Keratinocyte (primary cell): ENCODE results near the gene NFAM1. TPM values are rescaled to one million over a fixed set of nuclear protein-coding genes. Genes with fewer than 3 reads are reported as not detected.

Source experiments
- DNase-seq: peaks from one replicate; pipeline ENCODE4 v3.0.0-alpha.2; 2011; ENCODE audit warnings: low read depth, missing footprints, low spot score
- FAIRE-seq: peaks from 2 replicates; lab custom pipeline; 2011; peaks lifted over from hg19 to GRCh38; lab: Jason Lieb, UNC
- H2AFZ ChIP-seq: 2 replicates; pipeline ENCODE4 v1.6.0; 2012; ENCODE audit warnings: low read length, control low read depth, inconsistent platforms; ENCODE audit not compliant: control insufficient read depth
- H3K27ac ChIP-seq: 2 replicates; pipeline ENCODE4 v1.5.1; 2011; ENCODE audit warnings: low read length; ENCODE audit not compliant: control insufficient read depth, insufficient read depth
- H3K27me3 ChIP-seq: 3 replicates; pipeline ENCODE4 v1.6.0; 2011; ENCODE audit warnings: low read length; ENCODE audit not compliant: control insufficient read depth, insufficient read depth; ENCODE audit errors: extremely low read depth
- H3K36me3 ChIP-seq, 2 experiments: 2 replicates in 1 of 2; 3 replicates in 1 of 2; pipeline ENCODE4 v1.5.1; 2011; ENCODE audit warnings: low read length in 2 of 2, mild to moderate bottlenecking in 1 of 2; ENCODE audit not compliant: control insufficient read depth in 2 of 2, insufficient read depth in 2 of 2; ENCODE audit errors: extremely low read depth in 1 of 2
- H3K4me1 ChIP-seq: 3 replicates; pipeline ENCODE4 v1.5.1; 2011; ENCODE audit warnings: low read length; ENCODE audit not compliant: control insufficient read depth, insufficient read depth; ENCODE audit errors: extremely low read depth
- H3K4me2 ChIP-seq: 3 replicates; pipeline ENCODE4 v1.6.0; 2011; ENCODE audit warnings: low read depth, low read length; ENCODE audit not compliant: control insufficient read depth, insufficient read depth; ENCODE audit errors: extremely low read depth
- H3K4me3 ChIP-seq, 3 experiments: fragments of 200-600 bp in 1 of 3; sonication (generic) in 1 of 3; 2 replicates in 2 of 3; 3 replicates in 1 of 3; pipeline ENCODE4 v1.5.1; 2011 to 2016; ENCODE audit warnings: low read length in 3 of 3, mild to moderate bottlenecking in 3 of 3, control low read depth in 2 of 3, inconsistent platforms in 1 of 3, low read depth in 1 of 3, mixed read lengths in 1 of 3, mixed run types in 1 of 3, moderate library complexity in 1 of 3; ENCODE audit not compliant: control insufficient read depth in 2 of 3, insufficient read depth in 2 of 3; ENCODE audit errors: extremely low read depth in 1 of 3
- H3K79me2 ChIP-seq: 2 replicates; pipeline ENCODE4 v1.6.0; 2012; ENCODE audit warnings: low read length; ENCODE audit not compliant: control insufficient read depth, insufficient read depth
- H3K9ac ChIP-seq: 3 replicates; pipeline ENCODE4 v1.6.0; 2011; ENCODE audit warnings: low read length; ENCODE audit not compliant: control insufficient read depth, insufficient read depth; ENCODE audit errors: extremely low read depth
- H3K9me1 ChIP-seq: 3 replicates; pipeline ENCODE4 v1.6.0; 2011; ENCODE audit warnings: low read length; ENCODE audit not compliant: control insufficient read depth, insufficient read depth; ENCODE audit errors: extremely low read depth
- H3K9me3 ChIP-seq: 2 replicates; pipeline ENCODE4 v1.5.1; 2012; ENCODE audit warnings: low read depth, low read length; ENCODE audit not compliant: control insufficient read depth
- H4K20me1 ChIP-seq: 3 replicates; pipeline ENCODE4 v1.6.0; 2011; ENCODE audit warnings: low read length; ENCODE audit not compliant: control insufficient read depth, insufficient read depth; ENCODE audit errors: extremely low read depth
- CTCF ChIP-seq, 3 experiments: IDR thresholded peaks in 1 of 3; conservative IDR thresholded peaks in 1 of 3; optimal IDR thresholded peaks in 1 of 3; 2 replicates in 2 of 3; 3 replicates in 1 of 3; pipeline versions ENCODE3 to v1.5.1; 2011; ENCODE audit warnings: low read length in 3 of 3, mild to moderate bottlenecking in 3 of 3, moderate library complexity in 2 of 3, control low read depth in 1 of 3, inconsistent platforms in 1 of 3; ENCODE audit not compliant: insufficient read depth in 2 of 3; ENCODE audit errors: extremely low read depth in 1 of 3
- EZH2 ChIP-seq: IDR thresholded peaks from one replicate; pipeline ENCODE4 v1.6.1; 2012; ENCODE audit warnings: inconsistent platforms, mild to moderate bottlenecking, low read length, moderate library complexity
- dilution Hi-C: fragments of 300-500 bp; cut with MboI; formaldehyde crosslinking; loops from one replicate; pipeline ENCODE4 v1.7.0; 2020; ENCODE audit warnings: low sequenced_read_pairs; ENCODE audit not compliant: extremely low pct_ligation_motif_present
- polyA plus RNA-seq, 5 experiments: library from polyadenylated mRNA; depleted of rRNA in 3 of 5; stranded (reverse) in 3 of 5; stranded (forward) in 1 of 5; unstranded in 1 of 5; fragments of >200 nt; gene quantifications; 1 replicate in 1 of 5; 2 replicates in 3 of 5; 3 replicates in 1 of 5; pipeline versions ENCODE4 v1.2.1 to v1.2.3, GENCODE V29; 2011 to 2012; ENCODE audit warnings: missing spikeins in 2 of 5, low read depth in 1 of 5, low replicate concordance in 1 of 5

The NFAM1 gene
- polyA plus RNA-seq, 1 donor (not counting 4 experiments of a cell fraction or from before 2014, with no cell fraction given), result not detected

DNA sequence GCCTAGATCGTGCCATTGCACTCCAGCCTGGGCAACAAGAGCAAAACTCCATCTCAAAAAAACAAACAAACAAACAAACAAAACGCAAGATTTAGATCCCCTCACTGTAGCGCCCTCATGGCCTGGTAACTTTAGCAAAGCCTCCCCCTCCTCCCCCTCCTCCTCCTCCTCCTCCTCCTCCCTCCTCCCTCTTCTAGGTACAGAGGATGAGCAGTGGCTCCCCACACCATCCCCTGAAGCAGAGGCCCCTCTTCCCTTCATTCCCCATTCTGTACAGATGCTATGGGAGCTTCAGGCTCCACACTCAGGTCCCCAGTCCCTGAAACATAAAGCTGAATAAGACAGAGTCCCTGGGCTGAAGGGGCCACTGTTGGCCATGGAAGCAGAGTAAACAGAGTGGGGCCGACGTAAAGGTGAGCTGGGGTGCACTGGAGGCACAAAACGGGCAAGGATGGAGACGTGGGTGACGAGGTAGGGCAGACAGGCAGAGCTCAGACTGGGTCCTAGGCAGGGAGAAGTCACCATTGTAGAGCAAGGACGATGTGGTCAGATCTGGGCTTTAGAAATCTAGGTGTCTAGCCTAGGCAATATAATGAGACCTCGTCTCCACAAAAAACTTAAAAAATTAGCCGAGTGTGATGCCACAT lies 19.4 kb upstream of the NFAM1 start:
- H3K79me2 ChIP-seq, result no peaks in the 10 kb centered on the region

GRCh38 chr22:42450862-42451261 lies 18.7 kb upstream of the NFAM1 start:
- Histone ChIP-seq H3K9me1 (no peaks in the 10 kb centered on the region), H3K4me3 (no peak overlapping the region), H2AFZ (no peak overlapping the region), H3K9me3 (no peaks in the 10 kb centered on the region), H3K79me2 (no peaks in the 10 kb centered on the region), H3K4me1 (no peaks in the 10 kb centered on the region), H3K27ac (no peak overlapping the region), H3K27me3 (no peaks in the 10 kb centered on the region), H4K20me1 (no peaks in the 10 kb centered on the region), H3K36me3 (no peaks in the 10 kb centered on the region), H3K9ac (no peak overlapping the region), H3K4me2 (no peak overlapping the region)
- dilution Hi-C loops, result no loop called here
- TF ChIP-seq EZH2 (no peak), CTCF (optimal IDR thresholded peaks at IDR 0.05 in 1 of 3, IDR thresholded peaks at IDR 0.05 in 1 of 3, conservative IDR thresholded peaks at IDR 0.05 in 1 of 3; ENCODE audit: extremely low read depth in 1 of 3, insufficient read depth in 2 of 3, low read length in 3 of 3) (no peak)
- DNase-seq, result no peak
- FAIRE-seq, result no peak

More for the DNA sequence above, 19.4 kb upstream of the NFAM1 start:
- Histone ChIP-seq H3K9ac (no peak overlapping the region), H3K36me3 (no peaks in the 10 kb centered on the region), H4K20me1 (no peaks in the 10 kb centered on the region), H3K27ac (no peak overlapping the region), H3K9me3 (no peaks in the 10 kb centered on the region), H2AFZ (no peak overlapping the region), H3K27me3 (no peaks in the 10 kb centered on the region), H3K4me1 (no peaks in the 10 kb centered on the region), H3K4me2 (no peak overlapping the region), H3K4me3 (no peak overlapping the region), H3K9me1 (no peaks in the 10 kb centered on the region)
- dilution Hi-C loops, result no loop called here
- TF ChIP-seq CTCF (optimal IDR thresholded peaks at IDR 0.05 in 1 of 3, IDR thresholded peaks at IDR 0.05 in 1 of 3, conservative IDR thresholded peaks at IDR 0.05 in 1 of 3; ENCODE audit: extremely low read depth in 1 of 3, insufficient read depth in 2 of 3, low read length in 3 of 3) (no peak), EZH2 (no peak)
- no peak for DNase-seq
- FAIRE-seq, result no peak
